HG02943 (cell line): Measurements from ENCODE around the gene GALNT5.

Experiments used
- ATAC-seq: cut with Tn5 transposase; IDR thresholded peaks from one replicate; pipeline ENCODE4 v1.9.1; 2021; ENCODE audit warnings: mild to moderate bottlenecking, low read depth, moderate library complexity; ENCODE audit not compliant: unreplicated experiment

The GALNT5 gene

GRCh38 chr2:157363612-157364101 is 106.2 kb downstream of the GALNT5 start:
- ATAC-seq, result peak; percentile 44
